BLaER1 treated with 17β-estradiol and CSF1 and Interleukin-3, amounts not matched to agents 10 nM and 100 nM (cell line): Measurements from ENCODE around the gene WWOX.

Experiments
- H3K27ac ChIP-seq, 11 experiments: shearing (Covaris generic); formaldehyde crosslinking; 2 replicates each; pipeline ENCODE4 v1.8.1; 2022
- H3K27me3 ChIP-seq, 11 experiments: shearing (Covaris generic); formaldehyde crosslinking; 2 replicates each; pipeline ENCODE4 v1.8.1; 2022
- H3K36me3 ChIP-seq, 11 experiments: shearing (Covaris generic); formaldehyde crosslinking; 2 replicates each; pipeline ENCODE4 v1.8.1; 2022
- H3K4me1 ChIP-seq, 10 experiments: shearing (Covaris generic); formaldehyde crosslinking; 2 replicates each; pipeline ENCODE4 v1.8.1; 2022
- H3K4me2 ChIP-seq, 11 experiments: shearing (Covaris generic); formaldehyde crosslinking; 2 replicates each; pipeline ENCODE4 v1.8.1; 2022
- H3K4me3 ChIP-seq, 10 experiments: shearing (Covaris generic); formaldehyde crosslinking; 2 replicates each; pipeline ENCODE4 v1.8.1; 2022
- H3K9ac ChIP-seq, 11 experiments: shearing (Covaris generic); formaldehyde crosslinking; 2 replicates each; pipeline ENCODE4 v1.8.1; 2022
- H3K9me3 ChIP-seq, 11 experiments: shearing (Covaris generic); formaldehyde crosslinking; replicated peaks in 1 of 11; 2 replicates each; pipeline ENCODE4 v1.8.1; 2022
- H4K20me1 ChIP-seq, 11 experiments: shearing (Covaris generic); formaldehyde crosslinking; 2 replicates each; pipeline ENCODE4 v1.8.1; 2022
- Cebpa-rat ChIP-seq, 11 experiments: shearing (Covaris generic); IDR thresholded peaks; 2 replicates each; pipeline ENCODE4 v1.8.1; 2022

WWOX gene

DNA sequence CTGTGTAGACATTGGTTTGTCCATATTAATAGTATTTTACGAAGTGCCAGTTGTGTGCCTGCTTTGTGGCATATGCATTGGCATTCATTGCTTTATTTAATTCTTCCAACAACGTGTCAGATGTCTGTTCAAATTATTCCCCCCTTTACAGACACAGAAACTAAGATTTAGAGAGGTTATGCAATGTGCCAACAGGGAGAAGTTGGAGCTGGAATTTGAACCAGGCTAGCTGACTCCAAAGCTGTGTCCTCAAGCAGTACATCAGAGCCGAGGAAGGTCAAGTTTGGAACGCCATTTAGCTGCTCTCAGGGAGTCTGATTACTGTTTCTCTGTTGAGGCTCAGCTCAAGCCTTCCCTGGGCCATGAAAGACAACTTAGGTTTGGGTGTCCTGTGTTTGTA is 232.3 kb downstream of the WWOX start:
- Histone ChIP-seq H3K4me2 (no peak overlapping the region), H4K20me1 (no peaks in the 10 kb centered on the region), H3K4me1 (no peaks in the 10 kb centered on the region), H3K27me3 (no peaks in the 10 kb centered on the region), H3K27ac (no peak overlapping the region), H3K9ac (no peak overlapping the region), H3K9me3 (no peaks in the 10 kb centered on the region), H3K36me3 (no peaks in the 10 kb centered on the region), H3K4me3 (no peak overlapping the region)
- TF ChIP-seq Cebpa-rat (IDR thresholded peaks at IDR 0.05): no peak

DNA sequence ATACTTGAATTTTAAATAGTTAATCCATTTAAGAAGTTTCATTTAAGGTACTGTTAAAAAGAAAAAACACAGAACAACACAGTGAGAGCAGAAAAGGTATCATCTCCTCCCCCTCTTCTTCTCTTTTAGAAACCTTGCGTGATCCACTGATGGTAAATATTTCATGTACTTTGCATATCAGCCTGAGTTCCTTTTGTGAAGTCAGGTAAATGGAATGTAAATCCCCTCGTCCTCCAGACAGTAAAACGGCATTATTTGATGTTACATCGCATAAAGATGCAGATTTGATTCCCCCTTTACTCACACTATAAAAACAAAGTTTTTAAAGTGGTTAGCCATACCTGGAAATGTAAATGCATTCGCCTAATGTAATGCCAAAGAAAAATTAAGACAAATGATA is 234.4 kb downstream of the WWOX start:
- no peak overlapping the region for H3K27ac ChIP-seq
- no peak overlapping the region for H3K9ac ChIP-seq
- H3K4me3 ChIP-seq: no peak overlapping the region
- no peaks in the 10 kb centered on the region for H4K20me1 ChIP-seq
- H3K4me2 ChIP-seq: no peak overlapping the region
- H3K36me3 ChIP-seq: no peaks in the 10 kb centered on the region
- no peaks in the 10 kb centered on the region for H3K4me1 ChIP-seq
- no peaks in the 10 kb centered on the region for H3K27me3 ChIP-seq
- no peaks in the 10 kb centered on the region for H3K9me3 ChIP-seq
- no peak for TF ChIP-seq Cebpa-rat (IDR thresholded peaks at IDR 0.05)

DNA sequence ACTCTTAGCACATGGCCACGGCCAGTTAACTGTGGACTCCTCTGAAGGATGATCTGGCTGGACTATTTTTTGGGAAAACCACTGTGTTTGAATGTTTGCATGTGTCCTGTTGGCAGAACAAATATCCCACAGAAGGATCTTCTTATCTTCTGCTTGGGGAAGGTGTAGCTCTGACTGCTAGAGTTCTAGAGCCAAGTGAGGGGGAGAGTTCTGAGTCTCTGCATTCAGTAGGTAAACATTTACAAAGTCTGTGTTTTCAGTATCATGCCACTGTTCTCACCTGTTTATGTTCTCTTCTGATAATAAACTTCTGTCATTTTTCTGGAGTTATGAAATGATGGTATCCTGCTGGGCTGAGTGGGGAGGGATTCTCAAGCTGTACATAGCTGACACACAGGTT is 241.1 kb downstream of the WWOX start:
- no peaks in the 10 kb centered on the region for H3K4me1 ChIP-seq
- H4K20me1 ChIP-seq: no peaks in the 10 kb centered on the region
- TF ChIP-seq Cebpa-rat (IDR thresholded peaks at IDR 0.05): no peak

DNA sequence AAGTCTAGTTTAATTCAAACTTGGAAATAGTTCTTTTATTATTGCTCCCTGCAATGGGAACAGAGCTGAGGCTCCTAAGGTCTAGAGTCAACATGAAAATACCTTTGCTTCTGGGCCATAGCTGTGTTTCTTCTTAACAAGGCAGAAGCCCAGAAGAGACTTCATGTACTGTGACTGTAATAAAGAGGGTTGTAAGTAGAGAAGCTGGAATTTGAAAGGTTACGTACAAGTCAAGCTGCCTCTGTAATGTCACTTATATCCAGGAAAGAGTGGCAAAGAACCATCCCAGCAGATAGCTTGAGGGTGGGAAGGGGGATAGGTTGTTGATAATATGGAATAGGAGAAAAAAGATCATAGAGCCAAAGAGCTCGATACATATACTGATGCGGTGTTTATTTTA is 248.6 kb downstream of the WWOX start:
- Histone ChIP-seq H3K4me2 (no peak overlapping the region), H3K9ac (no peak overlapping the region), H4K20me1 (no peaks in the 10 kb centered on the region), H3K27me3 (no peaks in the 10 kb centered on the region), H3K36me3 (no peaks in the 10 kb centered on the region), H3K4me3 (no peak overlapping the region), H3K4me1 (no peaks in the 10 kb centered on the region), H3K27ac (no peak overlapping the region), H3K9me3 (no peaks in the 10 kb centered on the region)
- TF ChIP-seq Cebpa-rat (IDR thresholded peaks at IDR 0.05): no peak

More for the DNA sequence above, 241.1 kb downstream of the WWOX start:
- Histone ChIP-seq H3K9ac (no peak overlapping the region), H3K36me3 (no peaks in the 10 kb centered on the region), H3K27ac (no peak overlapping the region), H3K27me3 (no peaks in the 10 kb centered on the region), H3K9me3 (no peaks in the 10 kb centered on the region), H3K4me3 (no peak overlapping the region), H3K4me2 (no peak overlapping the region)

DNA sequence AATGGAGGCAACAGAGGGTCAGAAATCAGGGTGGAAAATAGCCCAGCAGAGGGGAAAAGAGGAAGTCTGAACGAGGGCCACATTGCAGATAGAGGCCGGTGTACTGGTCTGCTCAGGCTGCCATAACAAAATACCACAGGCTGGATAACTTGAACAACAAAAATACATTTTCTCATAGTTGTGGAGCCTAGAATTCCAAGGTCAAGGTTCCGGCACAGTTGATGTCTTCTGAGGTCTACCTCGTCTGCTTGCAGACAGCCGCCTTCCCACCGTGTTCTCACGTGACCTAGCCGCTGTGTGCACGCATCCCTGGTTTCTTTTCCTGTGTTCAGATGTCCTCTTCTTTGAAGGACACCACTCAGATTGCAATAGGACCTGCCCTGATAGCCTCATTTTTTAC is 249.4 kb downstream of the WWOX start:
- no peak overlapping the region for H3K4me3 ChIP-seq
- no peaks in the 10 kb centered on the region for H3K36me3 ChIP-seq
- H3K9ac ChIP-seq: no peak overlapping the region
- no peak for TF ChIP-seq Cebpa-rat (IDR thresholded peaks at IDR 0.05)
- no peaks in the 10 kb centered on the region for H3K9me3 ChIP-seq
- H3K4me1 ChIP-seq: no peaks in the 10 kb centered on the region
- no peak overlapping the region for H3K4me2 ChIP-seq
- no peak overlapping the region for H3K27ac ChIP-seq
- no peaks in the 10 kb centered on the region for H4K20me1 ChIP-seq
- H3K27me3 ChIP-seq: no peaks in the 10 kb centered on the region

DNA sequence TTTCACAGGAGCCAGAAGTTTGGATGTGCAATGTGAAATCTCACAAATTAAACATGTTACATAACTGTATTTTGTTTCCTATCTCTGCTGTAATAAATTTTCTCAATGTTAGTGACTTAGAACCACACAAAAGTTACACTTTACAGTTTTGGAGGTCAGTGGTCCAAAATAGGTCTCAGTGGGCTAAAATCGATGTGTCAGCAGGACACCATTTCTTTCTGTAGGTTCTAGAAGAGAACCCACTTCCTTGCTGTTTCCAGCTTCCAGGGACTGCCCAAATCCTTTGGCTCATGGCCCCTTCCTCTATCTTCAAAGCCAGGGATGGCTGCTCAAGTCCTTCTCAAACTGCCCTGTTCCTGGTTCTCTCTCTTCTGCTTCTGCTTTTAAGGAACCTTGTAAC is 252.7 kb downstream of the WWOX start:
- Histone ChIP-seq H3K9ac (no peak overlapping the region), H3K36me3 (no peaks in the 10 kb centered on the region), H3K4me2 (no peak overlapping the region), H3K4me3 (no peak overlapping the region), H3K4me1 (no peaks in the 10 kb centered on the region), H4K20me1 (no peaks in the 10 kb centered on the region), H3K27me3 (no peaks in the 10 kb centered on the region), H3K9me3 (no peaks in the 10 kb centered on the region), H3K27ac (no peak overlapping the region)
- no peak for TF ChIP-seq Cebpa-rat (IDR thresholded peaks at IDR 0.05)

DNA sequence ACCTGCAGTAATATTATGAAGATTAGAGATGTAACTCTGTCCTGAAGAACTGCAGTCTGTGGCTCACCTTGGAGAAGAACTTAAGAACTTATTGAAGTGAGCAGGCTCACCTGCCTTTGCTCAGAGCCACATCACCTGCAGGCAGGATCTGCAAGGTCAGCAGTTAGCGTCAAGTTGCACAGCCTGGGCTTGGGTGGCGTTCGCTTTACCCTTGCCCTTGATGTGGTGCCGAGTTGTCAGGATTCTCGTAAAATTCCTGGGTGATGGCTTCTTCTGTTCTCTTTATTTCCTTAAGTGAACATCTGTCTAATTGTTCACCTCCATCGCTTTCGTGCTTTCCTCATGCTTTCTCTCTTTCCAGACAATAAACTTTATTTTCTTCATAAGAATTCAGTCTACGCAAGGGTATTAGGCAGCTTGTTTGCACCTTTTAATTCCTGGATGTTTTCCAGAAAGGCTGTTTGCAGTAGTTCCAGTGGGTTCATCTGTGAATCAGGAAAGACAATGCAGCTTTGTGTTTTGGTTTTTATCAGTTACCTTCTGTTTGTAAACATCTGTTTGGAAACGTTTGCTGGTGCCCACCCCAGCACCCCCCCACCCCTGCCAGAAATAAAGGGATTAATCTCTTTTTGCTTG is 254.3 kb downstream of the WWOX start:
- no peak for TF ChIP-seq Cebpa-rat (IDR thresholded peaks at IDR 0.05)
- H3K9ac ChIP-seq: no peak overlapping the region
- no peak overlapping the region for H3K4me2 ChIP-seq
- no peak overlapping the region for H3K27ac ChIP-seq
- no peak overlapping the region for H3K4me3 ChIP-seq
- H3K9me3 ChIP-seq: no peaks in the 10 kb centered on the region
- H4K20me1 ChIP-seq: no peaks in the 10 kb centered on the region
- H3K36me3 ChIP-seq: no peaks in the 10 kb centered on the region
- H3K4me1 ChIP-seq: no peaks in the 10 kb centered on the region
- H3K27me3 ChIP-seq: no peaks in the 10 kb centered on the region

DNA sequence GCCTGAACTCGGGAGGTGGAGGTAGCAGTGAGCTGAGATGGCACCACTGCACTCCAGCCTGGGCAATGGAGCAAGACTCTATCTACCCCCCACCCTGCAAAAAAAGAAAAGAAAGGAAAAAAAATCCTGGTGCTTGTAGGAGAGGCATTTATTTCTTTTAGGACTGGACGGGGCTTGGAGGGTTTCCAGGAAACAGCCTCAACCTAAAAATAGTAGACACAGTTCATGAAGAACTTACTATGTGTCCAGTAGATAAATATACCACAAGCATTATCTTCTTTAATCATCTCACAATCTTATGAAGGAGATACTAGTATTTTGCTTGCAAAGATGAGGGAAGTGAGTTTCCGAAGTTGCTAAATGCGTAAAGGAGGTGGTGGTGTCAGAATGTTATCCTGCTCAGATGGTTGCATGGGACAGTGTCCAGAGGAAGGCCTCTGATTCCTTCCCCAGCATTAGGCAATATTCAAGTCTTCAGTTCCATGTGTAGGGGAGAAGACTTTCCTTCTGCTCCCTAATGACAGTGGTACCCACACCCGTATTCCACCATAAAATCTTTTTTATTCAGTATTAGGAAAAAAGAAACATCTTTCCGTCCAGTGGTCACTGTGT is 263.2 kb downstream of the WWOX start:
- no peaks in the 10 kb centered on the region for H3K27me3 ChIP-seq
- no peaks in the 10 kb centered on the region for H3K9me3 ChIP-seq
- H3K4me2 ChIP-seq: no peak overlapping the region
- H3K27ac ChIP-seq: no peak overlapping the region
- no peaks in the 10 kb centered on the region for H3K36me3 ChIP-seq
- H4K20me1 ChIP-seq: no peaks in the 10 kb centered on the region
- H3K4me1 ChIP-seq: no peaks in the 10 kb centered on the region; a peak in 1 of 20 replicates
- no peak overlapping the region for H3K9ac ChIP-seq
- TF ChIP-seq Cebpa-rat (IDR thresholded peaks at IDR 0.05): no peak
- no peak overlapping the region for H3K4me3 ChIP-seq

DNA sequence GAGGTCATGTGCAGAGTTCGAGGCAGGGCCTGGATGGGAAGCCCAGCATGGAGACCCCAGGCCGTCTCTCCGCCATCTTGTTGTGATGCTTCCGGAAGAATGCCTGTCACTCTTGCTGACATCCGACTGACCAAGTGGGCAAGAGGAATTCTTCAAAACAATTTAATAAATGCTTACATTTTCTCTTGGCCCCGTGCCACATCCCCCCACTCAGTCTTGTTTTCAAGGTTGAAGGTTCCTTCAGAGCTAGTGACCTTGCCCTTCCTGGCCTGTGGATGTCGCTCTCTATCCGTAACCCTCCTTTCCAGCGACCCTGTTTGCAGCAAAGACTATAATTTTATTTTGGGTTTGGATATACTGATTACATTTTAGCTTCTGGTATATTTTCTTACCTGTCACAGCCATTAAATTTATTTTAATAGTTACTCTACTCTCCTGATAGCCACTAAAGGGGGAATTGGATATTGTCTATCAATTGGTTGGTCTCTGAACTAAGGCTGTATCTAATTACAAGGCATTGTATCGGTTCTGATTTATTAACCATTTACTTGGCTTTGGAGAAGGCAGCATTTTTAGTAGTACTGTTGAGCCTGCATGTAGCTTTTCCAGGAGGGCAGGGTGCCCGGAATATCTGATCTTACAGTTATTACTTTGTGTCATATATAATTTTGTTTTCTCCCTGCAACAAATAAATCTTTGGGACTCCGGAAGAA is 264.5 kb downstream of the WWOX start:
- Histone ChIP-seq H3K36me3 (no peaks in the 10 kb centered on the region), H3K4me1 (peaks cover 5 to 8% (median 6%) of the 10 kb centered on the region in 10 experiments; a peak in 19 of 20 replicates), H3K27me3 (no peaks in the 10 kb centered on the region), H4K20me1 (no peaks in the 10 kb centered on the region), H3K27ac (no peak overlapping the region), H3K9me3 (no peaks in the 10 kb centered on the region), H3K4me2 (no peak overlapping the region), H3K9ac (no peak overlapping the region), H3K4me3 (no peak overlapping the region)
- no peak for TF ChIP-seq Cebpa-rat (IDR thresholded peaks at IDR 0.05)

DNA sequence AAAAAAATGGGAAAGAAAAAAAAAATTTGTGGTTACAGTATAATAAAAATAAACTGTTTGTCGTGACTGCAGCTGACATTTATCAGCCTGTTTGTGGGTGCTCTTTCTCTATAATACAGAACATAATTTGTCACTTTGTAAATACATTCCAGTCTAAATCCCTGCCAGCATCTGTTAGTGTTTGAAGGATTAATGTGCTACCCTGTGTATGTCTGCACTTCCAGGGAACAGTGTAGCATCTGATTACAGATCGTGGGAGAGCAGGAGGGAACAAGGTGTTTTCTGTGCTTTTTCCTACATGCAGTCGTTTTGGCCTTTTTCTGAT is 265.1 kb downstream of the WWOX start:
- Histone ChIP-seq H3K9ac (no peak overlapping the region), H3K27me3 (no peaks in the 10 kb centered on the region), H3K4me1 (peaks cover 5 to 8% (median 6%) of the 10 kb centered on the region in 10 experiments; a peak in 19 of 20 replicates), H3K4me3 (no peak overlapping the region), H3K4me2 (no peak overlapping the region), H3K36me3 (no peaks in the 10 kb centered on the region), H3K27ac (no peak overlapping the region), H3K9me3 (no peaks in the 10 kb centered on the region), H4K20me1 (no peaks in the 10 kb centered on the region)
- no peak for TF ChIP-seq Cebpa-rat (IDR thresholded peaks at IDR 0.05)
